Measurements from ENCODE around the gene GLYR1. TPM values are rescaled to one million over a fixed set of nuclear protein-coding genes. Genes with fewer than 3 reads are reported as not detected.
A peak's percentile ranks its signal among the peaks of the same experiment; 100 is the strongest.

GLYR1 gene
- total RNA-seq, 1 experiment from 2014 or later = 30.6 TPM

- 0 out of 2 replicates have a peak overlapping the region, but pooled peaks have one; percentile 95 for H2AFZ ChIP-seq (ENCODE audit: low read length)
- intact Hi-C loops (cut with micrococcal nuclease) = no loop called here
- BruUV-seq (replicated peaks) = TSS peak; percentile 41
Measured at GRCh38 chr16:4765511-4766474, 81.3 kb downstream of the GLYR1 start.

DNA sequence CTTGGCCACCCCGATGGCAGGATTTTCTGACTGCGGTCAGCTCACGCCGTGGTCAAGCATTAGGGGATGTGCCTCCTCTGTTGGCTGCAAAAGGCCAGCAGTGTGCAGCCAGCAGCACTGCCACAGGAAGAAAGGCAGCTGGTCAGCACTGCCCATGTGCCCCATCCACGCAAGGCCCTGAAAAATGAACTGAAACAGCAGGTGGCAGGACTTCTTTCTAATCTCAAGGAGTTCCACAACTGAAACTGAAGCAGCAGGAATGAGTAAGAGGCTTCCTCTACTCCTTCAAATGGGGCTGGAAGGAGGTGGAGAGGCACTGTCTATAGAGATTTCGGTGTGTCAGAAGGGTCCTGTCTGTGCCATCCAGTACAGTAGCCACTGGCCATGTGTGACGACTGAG is 83.3 kb downstream of the GLYR1 start:
- H3K9ac ChIP-seq (ENCODE audit: low read length) = no peak overlapping the region
- no TSS peak for BruUV-seq (replicated peaks)
- intact Hi-C loops (cut with micrococcal nuclease) = no loop called here

More at GRCh38 chr16:4765511-4766474, 81.3 kb downstream of the GLYR1 start:
- no peaks in the 10 kb centered on the region for H3K9me2 ChIP-seq (replicated peaks; ENCODE audit: low read length)
- no peaks in the 10 kb centered on the region for H3K9me3 ChIP-seq (ENCODE audit: low read length)
- no peaks in the 10 kb centered on the region for H4K20me1 ChIP-seq (ENCODE audit: low read length)
- H3K27me3 ChIP-seq (ENCODE audit: low read length) = no peaks in the 10 kb centered on the region
- H3K4me3 ChIP-seq (ENCODE audit: low read length) = peak overlapping the region; percentile 95
- ChIA-PET POLR2A (ENCODE audit: unreplicated experiment) (no interaction called here), CTCF (no interaction called here)
- H3K9ac ChIP-seq (ENCODE audit: low read length) = peak overlapping the region; percentile 98
- no peak overlapping the region for H3K27ac ChIP-seq (ENCODE audit: low read length)
- H3K4me2 ChIP-seq (ENCODE audit: low read length) = peak overlapping the region; percentile 94
- ATAC-seq = no peak
- H3K36me3 ChIP-seq (ENCODE audit: low read depth, low read length) = no peaks in the 10 kb centered on the region
- no peaks in the 10 kb centered on the region for H3F3A ChIP-seq (ENCODE audit: low read length, unreplicated experiment)
- DNase-seq = no peak
- H3K79me2 ChIP-seq (ENCODE audit: low read length) = peaks cover 20% of the 10 kb centered on the region
- H3K4me1 ChIP-seq (ENCODE audit: insufficient read depth, low read length) = peaks cover 15% of the 10 kb centered on the region
- TF ChIP-seq EZH2phosphoT487 (IDR thresholded peaks at IDR 0.05; ENCODE audit: borderline replicate concordance, low read length) = no peak
- no peak for TF ChIP-seq EZH2 (IDR thresholded peaks at IDR 0.05; ENCODE audit: low read length, unreplicated experiment)
- TF ChIP-seq CTCF (conservative IDR thresholded peaks at IDR 0.05; ENCODE audit: low read depth, low read length) = no peak

More for the DNA sequence above, 83.3 kb downstream of the GLYR1 start:
- Histone ChIP-seq H3K36me3 (ENCODE audit: low read depth, low read length) (no peaks in the 10 kb centered on the region), H3K9me3 (ENCODE audit: low read length) (no peaks in the 10 kb centered on the region), H3K4me2 (ENCODE audit: low read length) (no peak overlapping the region), H4K20me1 (ENCODE audit: low read length) (no peaks in the 10 kb centered on the region), H3K4me1 (ENCODE audit: insufficient read depth, low read length) (peaks cover 15% of the 10 kb centered on the region), H2AFZ (ENCODE audit: low read length) (no peak overlapping the region), H3K4me3 (ENCODE audit: low read length) (no peak overlapping the region), H3K79me2 (ENCODE audit: low read length) (peaks cover 20% of the 10 kb centered on the region), H3K27me3 (ENCODE audit: low read length) (no peaks in the 10 kb centered on the region), H3F3A (ENCODE audit: low read length, unreplicated experiment) (no peaks in the 10 kb centered on the region), H3K9me2 (replicated peaks; ENCODE audit: low read length) (no peaks in the 10 kb centered on the region), H3K27ac (ENCODE audit: low read length) (no peak overlapping the region)
- ATAC-seq = no peak
- ChIA-PET POLR2A (ENCODE audit: unreplicated experiment) (interaction anchor here (0.5 kb wide), 1 partner anchor 84 kb away, joined by 3 read pairs; no protein-coding TSS in a partner anchor), CTCF (no interaction called here)
- TF ChIP-seq EZH2 (IDR thresholded peaks at IDR 0.05; ENCODE audit: low read length, unreplicated experiment) = no peak
- no peak for TF ChIP-seq CTCF (conservative IDR thresholded peaks at IDR 0.05; ENCODE audit: low read depth, low read length)
- TF ChIP-seq EZH2phosphoT487 (IDR thresholded peaks at IDR 0.05; ENCODE audit: borderline replicate concordance, low read length) = no peak
- no peak for DNase-seq

Data from PC-3 (cell line).